Right lobe of liver (tissue), 4 donors: ENCODE data around the gene FBLN1.

Experiments
- POLR2A ChIP-seq: fragments of 450-650 bp; IDR thresholded peaks from one replicate; pipeline ENCODE4 v1.6.1; 2017; ENCODE audit warnings: antibody characterized with exemption, mild to moderate bottlenecking
- TF ChIP-seq, protein P1 (sequence below), 4 donors: fragments of 200-600 bp in 3 of 4; fragments of 450-650 bp in 1 of 4; IDR thresholded peaks; one replicate each; pipeline versions ENCODE4 v1.5.1 to v1.8.0; 2016 to 2022; ENCODE audit warnings: antibody characterized with exemption in 4 of 4, mild to moderate bottlenecking in 2 of 4
- donor health status: DM: no; HTN: no; CAD: no.
- donor health status: DM: no; HTN: no; CAD: no.
- donor health status: DM: no; HTN: yes; CAD: no.

GRCh38 chr22:45554040-45554406 lies 51.3 kb downstream of the FBLN1 start:
- TF ChIP-seq, protein P1, sequence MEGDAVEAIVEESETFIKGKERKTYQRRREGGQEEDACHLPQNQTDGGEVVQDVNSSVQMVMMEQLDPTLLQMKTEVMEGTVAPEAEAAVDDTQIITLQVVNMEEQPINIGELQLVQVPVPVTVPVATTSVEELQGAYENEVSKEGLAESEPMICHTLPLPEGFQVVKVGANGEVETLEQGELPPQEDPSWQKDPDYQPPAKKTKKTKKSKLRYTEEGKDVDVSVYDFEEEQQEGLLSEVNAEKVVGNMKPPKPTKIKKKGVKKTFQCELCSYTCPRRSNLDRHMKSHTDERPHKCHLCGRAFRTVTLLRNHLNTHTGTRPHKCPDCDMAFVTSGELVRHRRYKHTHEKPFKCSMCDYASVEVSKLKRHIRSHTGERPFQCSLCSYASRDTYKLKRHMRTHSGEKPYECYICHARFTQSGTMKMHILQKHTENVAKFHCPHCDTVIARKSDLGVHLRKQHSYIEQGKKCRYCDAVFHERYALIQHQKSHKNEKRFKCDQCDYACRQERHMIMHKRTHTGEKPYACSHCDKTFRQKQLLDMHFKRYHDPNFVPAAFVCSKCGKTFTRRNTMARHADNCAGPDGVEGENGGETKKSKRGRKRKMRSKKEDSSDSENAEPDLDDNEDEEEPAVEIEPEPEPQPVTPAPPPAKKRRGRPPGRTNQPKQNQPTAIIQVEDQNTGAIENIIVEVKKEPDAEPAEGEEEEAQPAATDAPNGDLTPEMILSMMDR (IDR thresholded peaks at IDR 0.05), result peak in 1 of 4 donors; percentile 19
- no peak for TF ChIP-seq POLR2A
